Stimulated activated CD8-positive, alpha-beta memory T cell treated with anti-CD3 and anti-CD28 coated beads, Interleukin-12 subunit alpha, Interleukin-12 subunit beta, amount 100 ng/mL, for 4 hours (primary cell): ENCODE results near the gene GJD3.
"Not testable (repeated sequence)": the region's sequence is repeated elsewhere in the genome, so short reads cannot be mapped to it uniquely, and the experiment has no call there.

Source experiments
- DNase-seq: peaks from one replicate; pipeline ENCODE4 v3.0.0-alpha.2; 2020; ENCODE audit warnings: low read depth

The GJD3 gene

DNA sequence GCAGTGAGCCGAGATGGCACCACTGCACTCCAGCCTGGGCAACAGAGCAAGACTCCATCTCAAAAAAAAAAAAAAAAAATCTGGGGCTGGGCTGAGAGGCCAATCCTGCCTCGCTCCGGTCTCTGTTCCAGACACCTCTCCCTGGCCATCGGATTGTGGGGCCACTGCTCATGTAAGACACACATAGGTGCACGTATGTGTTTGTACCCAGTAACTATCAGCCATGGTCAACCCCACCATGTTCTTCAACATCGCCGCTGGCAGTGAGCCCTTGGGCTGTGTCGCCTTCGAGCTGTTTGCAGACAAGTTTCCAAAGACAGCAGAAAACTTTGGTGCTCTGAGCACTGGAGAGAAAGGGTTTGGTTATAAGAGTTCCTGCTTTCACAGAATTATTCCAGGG lies 3.2 kb upstream of the GJD3 start:
- DNase-seq, result not testable (repeated sequence)

DNA sequence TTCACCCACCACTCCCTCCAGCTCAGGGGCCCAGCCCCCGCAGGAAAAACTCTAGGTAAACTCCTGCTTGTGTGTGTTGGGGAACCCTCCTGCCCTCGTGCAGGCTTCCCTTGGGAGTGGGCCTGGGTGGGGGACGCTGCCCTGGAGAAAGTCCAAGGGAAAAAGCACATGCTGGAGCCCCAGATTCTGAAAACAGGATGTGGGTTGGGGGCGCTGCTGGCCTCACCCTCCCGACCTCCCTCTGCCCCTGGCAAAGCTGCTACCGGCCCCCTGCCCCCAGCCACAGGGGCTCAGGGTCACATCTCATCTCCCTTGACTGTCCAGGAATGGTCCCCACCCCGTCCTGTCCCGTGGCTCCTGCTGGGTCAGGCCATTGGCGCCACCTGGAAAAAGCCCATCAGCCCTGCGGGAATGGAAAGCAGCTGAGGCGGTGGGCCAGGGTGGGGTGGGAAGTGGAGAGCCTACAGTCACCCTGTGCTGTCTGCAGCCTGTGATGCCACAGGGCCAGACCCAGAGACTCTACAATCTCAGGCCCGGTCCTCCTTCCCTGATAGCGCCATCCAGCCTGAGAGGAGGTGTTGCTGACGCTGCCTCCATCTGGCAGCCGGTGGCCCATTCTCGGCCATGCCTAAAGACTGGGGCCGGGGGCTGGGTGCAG lies 2.5 kb upstream of the GJD3 start:
- DNase-seq, result no peak

DNA sequence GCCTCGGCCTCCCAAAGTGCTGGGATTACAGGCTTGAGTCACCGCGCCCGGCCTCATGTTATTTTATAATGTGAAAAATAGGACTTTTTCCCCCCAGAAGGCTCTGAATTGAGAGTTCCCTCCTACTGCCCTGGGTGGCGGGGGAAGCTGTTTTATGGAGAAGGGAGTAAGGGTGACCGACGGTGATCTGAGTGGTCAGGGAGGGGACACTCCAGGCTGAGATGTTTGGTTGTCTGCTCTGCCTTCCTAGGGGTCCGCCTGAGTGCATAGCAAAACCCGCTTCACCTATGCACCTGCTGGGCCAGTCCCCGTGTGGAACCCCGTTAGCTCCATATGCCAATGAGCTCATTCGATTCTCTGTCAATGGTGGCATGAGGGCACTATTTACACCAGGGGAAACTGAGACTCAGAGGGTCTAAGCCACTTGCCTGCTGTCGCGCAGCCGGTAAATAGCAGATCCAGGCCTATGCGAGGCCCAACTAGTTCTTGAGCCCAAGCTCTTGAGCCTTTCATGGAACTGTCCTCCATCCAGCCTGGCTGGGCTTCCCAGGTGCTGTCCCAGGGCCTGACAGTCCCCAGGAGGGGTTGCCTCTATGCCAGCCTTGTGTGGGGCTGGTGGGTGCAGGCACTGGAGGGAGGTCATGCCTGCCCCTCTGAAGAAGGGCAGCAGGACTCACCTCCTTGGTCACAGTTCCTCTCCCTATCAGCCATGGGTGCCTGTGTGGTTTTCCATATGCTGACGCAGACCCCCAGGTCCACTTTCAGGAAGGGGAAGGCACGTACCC lies 1.7 kb upstream of the GJD3 start:
- DNase-seq, result no peak

DNA sequence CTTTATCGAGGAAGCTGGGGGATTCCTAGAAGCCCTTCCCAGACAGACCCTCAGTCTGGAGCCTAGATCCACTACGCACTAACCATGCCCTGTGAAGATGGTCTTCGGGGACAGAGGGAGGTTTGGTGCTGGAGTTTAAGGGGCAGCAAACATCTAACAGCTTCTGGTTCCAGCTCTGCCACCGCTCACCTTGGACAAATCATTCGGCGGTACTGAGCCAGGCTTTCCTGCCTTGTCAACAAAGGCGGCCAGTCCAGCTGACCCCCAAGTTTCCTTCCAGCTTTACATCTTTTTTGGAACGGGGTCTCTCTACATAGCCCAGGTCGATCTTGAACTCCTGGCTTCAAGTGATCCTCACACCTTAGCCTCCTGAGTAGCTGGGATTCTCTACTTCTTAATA lies 369 bp upstream of the GJD3 start:
- DNase-seq, result no peak

DNA sequence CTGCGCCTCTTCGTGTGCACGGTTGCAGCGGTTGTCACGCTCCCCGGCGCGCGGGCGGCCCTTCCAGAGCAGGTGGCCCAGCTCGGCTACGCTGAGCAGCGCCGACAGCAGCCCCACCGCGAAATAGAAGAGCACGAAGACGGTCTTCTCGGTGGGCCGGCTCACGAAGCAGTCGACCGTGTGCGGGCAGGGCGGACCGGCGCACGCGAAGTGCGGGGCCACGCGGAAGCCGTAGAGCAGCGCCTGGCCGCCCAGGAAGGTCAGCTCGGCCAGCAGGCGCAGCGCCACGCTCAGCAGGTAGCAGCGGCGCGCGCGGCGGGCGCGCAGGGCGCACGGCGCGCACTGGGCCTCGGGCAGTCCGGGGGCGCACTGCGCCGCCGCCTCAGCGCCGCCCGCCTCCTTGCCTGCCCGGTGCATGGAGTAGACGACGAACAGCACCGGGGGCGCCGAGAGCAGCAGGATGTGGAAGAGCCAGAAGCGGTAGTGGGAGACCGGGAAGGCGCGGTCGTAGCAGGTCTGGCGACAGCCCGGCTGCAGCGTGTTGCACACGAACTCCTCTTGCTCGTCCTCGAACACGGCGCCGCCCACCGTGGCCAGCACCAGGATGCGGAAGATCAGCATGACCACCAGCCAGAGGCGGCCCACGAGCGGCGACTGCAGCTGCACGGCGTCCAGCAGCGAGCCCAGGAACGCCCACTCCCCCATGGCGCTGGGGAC lies 1.3 kb downstream of the GJD3 start:
- no peak for DNase-seq

- peak; percentile 58 for DNase-seq
Observed at GRCh38 chr17:40362696-40363110, 1.8 kb downstream of the GJD3 start.

DNA sequence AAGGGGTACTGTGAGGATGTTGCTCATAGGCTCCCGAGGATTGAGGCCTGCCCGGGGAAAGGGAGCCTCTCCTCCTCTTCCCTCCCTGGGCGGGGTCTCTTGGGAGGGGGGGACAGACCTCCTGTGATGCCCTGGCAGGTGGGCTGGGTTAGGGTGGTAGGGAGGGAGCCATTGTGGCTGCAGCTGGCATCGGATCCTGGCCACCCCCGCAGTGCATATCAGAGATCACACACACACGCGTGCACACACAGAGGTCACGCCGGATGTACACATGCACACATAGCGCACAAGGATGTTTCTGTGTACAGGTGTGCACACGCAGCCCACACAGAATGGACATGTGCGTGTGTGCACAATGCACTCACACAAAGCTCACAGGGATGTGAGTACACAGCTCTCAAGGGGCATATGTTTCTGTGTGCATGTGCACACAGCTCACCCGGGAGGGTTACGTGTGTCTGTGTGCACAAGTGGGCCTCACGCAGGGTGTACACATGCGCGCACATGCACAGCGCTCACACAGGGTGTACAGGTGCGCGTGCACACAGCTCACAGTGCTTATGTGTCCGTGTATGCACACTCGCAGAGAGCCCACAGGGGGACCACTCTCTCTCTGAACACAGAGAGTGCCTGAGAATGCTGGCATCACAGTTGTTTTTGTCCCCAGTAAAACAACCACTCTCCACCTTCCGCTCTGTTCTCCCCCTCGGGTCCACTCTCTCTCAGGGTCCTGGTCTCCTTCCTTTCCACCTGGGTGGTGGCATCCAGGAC lies 2.4 kb downstream of the GJD3 start:
- DNase-seq, result no peak

DNA sequence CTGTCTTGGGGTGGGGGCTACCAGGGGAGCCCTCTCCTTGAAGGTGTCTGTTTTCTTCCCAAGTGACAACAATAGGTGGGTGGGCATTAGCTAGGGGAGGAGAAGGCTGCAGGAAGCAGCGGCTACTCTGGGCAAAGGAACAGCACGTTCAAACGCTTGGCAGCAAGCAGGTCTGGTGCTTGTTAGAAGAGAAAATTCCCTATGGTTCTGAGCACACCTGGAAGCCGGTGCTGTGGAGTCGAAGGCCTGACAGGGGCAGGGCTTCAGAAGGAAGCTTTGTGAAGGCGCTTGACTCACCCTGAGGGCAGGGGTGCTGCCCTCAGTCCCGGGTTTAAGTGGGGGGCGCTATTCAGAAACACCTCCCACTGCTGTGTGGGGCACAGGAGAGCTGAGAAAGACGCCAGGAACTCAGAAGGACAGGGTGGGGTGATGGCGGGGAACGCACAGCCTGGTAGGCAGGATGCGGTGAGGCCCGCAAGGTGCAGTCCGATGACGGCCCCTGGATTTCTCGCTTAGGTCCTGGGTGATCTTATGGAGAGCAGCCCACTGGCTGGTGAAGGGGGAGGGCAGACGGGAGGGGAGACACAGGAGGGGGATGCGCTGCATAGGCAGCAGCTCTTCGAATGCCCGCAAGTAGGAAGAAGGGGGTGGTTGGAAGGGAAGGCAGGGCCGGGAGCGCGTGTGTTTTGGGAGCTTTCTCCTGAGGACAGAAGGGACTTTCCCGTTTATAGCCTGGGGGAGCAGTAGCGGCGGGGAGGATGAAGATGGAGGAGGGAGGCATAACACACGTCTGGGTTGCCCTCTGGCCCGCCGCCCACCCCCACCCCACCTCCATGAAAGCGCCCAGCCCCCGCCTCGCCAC lies 3.2 kb downstream of the GJD3 start:
- DNase-seq, result no peak

GRCh38 chr17:40360091-40360490 lies 4.4 kb downstream of the GJD3 start:
- no peak for DNase-seq

- DNase-seq, result peak; percentile 78
Observed at GRCh38 chr17:40358323-40359038, 6.1 kb downstream of the GJD3 start.

- no peak for DNase-seq
Observed at GRCh38 chr17:40356990-40357881, 7.3 kb downstream of the GJD3 start.

GRCh38 chr17:40355804-40356758 lies 8.5 kb downstream of the GJD3 start:
- DNase-seq, result no peak

DNA sequence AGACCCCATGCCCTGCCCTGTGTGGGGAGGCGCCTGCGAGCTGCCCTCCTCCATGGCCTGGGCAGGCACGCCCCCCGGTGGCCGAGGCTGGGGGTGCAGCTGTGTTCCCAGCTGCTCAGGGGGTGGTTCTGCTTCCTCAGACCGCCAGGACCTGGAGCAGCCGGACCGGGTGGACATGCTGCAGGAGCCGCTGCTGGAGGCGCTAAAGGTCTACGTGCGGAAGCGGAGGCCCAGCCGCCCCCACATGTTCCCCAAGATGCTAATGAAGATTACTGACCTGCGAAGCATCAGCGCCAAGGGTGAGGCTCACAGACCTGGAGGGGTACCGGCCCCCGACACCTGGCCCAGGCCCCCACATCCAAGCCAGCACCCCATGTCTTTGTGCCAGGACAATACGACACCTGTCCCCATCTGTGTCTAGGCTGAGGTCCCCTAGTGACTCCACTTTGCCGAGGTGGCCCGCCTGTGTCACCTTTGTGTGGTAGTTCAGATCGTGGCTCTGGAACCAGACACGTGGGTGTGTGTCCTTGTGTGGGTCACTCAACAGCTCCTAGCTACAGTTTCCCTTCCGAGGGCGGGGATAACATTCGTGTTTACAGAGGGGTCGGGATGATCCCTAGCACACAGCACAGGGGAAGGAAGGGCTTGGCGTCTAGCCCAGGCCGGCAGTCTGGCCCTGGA lies 9.3 kb downstream of the GJD3 start:
- peak; percentile 51 for DNase-seq

GRCh38 chr17:40354221-40355122 lies 10.1 kb downstream of the GJD3 start:
- DNase-seq, result no peak

- no peak for DNase-seq
Observed at GRCh38 chr17:40352779-40353394, 11.7 kb downstream of the GJD3 start.

DNA sequence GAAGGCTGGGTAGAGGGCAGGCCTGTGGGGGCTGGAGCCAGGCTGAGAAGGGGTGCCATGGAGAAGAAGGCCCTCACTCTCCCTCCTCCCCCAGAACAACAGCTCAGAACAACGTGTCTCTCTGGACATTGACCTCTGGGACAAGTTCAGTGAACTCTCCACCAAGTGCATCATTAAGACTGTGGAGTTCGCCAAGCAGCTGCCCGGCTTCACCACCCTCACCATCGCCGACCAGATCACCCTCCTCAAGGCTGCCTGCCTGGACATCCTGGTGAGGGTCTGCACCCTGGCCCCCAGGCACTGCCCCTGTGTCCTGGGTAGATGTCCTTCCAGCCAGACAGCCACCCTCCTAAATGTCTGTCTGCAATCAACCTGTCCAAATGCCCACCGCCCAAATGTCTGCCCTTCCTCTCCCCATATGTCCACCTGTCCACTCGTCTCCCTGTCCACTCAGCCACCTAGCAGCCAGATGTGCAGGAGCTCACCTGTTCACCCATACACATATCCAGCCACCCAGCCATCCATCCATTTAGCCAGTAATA lies 12.2 kb downstream of the GJD3 start:
- DNase-seq, result no peak
